Epithelial cell of proximal tubule (primary cell): Measurements from ENCODE around the gene ALG14. TPM values are rescaled to one million over a fixed set of nuclear protein-coding genes. Genes with fewer than 3 reads are reported as not detected.

Experiments used
- DNase-seq: peaks from one replicate; pipeline ENCODE4 v3.0.0-alpha.2; 2011; ENCODE audit warnings: low read depth
- H3K4me3 ChIP-seq: 2 replicates; pipeline ENCODE4 v1.5.1; 2011; ENCODE audit warnings: low read depth, mild to moderate bottlenecking, low read length
- total RNA-seq: library from RNA; depleted of rRNA; stranded (reverse); fragments of >200 nt; gene quantifications from 2 replicates; pipeline ENCODE4 v1.2.3, GENCODE V29; 2015
- TF ChIP-seq, protein P1 (sequence below): conservative IDR thresholded peaks from 2 replicates; pipeline ENCODE4 v1.5.1; 2012; ENCODE audit warnings: low read depth, mild to moderate bottlenecking, low read length

ALG14 gene
- total RNA-seq, 1 donor from 2014 or later: 1.1 TPM

DNA sequence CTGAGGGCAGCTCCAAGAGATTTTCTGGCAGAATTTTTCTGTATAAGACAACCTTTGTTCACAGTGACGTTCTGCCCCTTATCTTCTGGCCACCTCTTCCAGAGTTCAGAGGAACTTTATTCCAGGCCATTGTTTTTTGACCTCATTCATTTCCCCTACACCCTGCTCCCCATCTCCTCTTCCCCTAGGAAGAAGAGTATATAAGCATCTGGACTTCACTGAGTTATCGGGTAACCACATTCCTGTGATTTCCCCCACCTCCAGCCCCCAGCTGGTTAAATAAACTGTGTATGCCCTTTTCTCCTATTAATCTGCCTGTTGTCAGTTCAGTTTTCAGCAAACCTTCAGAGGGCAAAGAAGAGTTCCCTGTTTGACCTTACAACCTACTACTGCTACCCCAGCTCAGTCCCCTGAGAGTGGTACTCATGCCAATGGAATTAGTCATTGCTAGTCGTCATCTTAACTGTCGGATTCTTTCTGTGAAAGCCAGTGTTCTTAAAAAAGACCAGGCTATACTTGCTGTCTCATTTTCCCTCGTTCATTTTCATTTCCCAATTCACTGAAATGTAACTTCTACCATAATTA is 14.3 kb upstream of the ALG14 start:
- no peak overlapping the region for H3K4me3 ChIP-seq
- DNase-seq: peak; percentile 54
- TF ChIP-seq, protein P1, sequence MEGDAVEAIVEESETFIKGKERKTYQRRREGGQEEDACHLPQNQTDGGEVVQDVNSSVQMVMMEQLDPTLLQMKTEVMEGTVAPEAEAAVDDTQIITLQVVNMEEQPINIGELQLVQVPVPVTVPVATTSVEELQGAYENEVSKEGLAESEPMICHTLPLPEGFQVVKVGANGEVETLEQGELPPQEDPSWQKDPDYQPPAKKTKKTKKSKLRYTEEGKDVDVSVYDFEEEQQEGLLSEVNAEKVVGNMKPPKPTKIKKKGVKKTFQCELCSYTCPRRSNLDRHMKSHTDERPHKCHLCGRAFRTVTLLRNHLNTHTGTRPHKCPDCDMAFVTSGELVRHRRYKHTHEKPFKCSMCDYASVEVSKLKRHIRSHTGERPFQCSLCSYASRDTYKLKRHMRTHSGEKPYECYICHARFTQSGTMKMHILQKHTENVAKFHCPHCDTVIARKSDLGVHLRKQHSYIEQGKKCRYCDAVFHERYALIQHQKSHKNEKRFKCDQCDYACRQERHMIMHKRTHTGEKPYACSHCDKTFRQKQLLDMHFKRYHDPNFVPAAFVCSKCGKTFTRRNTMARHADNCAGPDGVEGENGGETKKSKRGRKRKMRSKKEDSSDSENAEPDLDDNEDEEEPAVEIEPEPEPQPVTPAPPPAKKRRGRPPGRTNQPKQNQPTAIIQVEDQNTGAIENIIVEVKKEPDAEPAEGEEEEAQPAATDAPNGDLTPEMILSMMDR: no peak

DNA sequence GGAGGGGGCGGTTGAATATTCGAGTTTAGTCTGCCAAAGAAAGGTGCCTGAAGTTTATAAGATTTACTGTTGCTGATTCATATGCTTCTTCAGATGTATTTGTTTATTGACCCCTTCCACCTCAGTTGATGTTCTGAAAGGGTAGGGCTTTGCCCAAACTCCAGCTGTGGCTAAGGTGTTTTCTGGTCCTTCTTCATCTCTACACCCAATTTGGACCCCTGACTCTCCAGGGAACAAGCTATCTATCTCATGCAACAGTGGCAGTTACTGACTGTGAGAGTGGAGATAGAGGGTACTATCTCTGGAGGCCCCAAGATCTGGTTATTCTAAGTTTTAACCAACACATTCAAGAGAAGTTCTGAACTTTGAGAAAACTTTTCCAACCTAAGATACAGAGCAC is 12.6 kb upstream of the ALG14 start:
- H3K4me3 ChIP-seq: no peak overlapping the region
- DNase-seq: no peak
- TF ChIP-seq, protein P1: no peak

DNA sequence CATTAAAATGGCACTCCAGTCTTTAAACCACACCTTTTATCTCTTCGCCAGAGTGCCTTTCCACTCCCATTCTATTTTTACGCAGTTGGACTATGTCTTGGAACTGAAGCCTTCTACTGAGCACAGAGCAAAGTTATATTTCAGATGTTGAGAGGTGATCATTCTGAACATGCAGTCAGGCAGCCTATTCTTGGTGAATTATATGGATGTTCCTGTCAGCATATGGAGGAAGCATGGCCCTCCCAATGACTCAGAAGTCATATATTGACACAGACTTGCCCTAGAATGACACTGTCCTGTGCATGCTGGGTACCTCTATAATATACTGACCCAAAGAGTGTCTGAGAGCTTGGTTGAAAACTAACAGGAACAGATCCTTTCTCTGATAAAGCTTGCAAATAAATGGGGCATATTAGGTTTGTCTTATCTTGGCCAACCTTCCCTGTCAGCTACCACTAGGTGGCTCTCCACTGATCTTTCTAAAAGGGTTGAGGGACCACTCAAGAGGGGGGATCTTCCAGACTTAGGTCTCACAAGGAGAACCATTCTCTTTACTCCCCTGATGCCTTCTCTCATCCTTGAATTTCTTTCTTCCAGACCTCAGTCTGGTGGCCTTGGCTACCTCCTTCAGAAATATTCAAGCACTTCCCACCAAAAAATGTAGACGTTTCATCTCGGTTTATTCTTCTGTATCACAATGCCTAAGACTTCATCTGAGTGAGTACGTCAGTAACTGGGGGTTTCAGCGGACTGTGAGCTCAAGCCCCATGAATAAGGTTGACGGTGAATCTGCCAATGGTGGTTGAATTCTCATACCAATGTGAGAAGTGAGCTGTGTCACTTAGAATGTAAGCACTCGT is 11.8 kb upstream of the ALG14 start:
- H3K4me3 ChIP-seq: no peak overlapping the region
- TF ChIP-seq, protein P1: peak; percentile 89
- DNase-seq: no peak

DNA sequence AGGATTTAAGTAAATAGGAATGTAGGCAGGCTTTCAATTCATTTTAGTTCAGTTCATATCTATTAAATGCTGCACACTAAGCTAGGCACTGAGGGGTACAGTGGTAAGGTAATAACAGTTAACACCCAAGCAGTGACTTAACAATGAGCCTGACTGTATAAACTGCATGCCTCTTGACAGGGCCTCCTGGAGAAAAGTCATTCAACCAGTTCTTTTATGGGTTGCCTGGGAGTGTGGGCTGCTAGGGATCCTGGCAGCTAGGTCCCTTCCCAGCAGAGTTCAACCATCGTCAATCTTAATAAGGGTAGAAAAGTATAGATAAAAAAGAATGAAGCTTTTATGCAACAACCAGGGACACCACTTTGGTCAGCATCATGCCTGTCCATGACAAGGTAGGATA is 8.1 kb upstream of the ALG14 start:
- H3K4me3 ChIP-seq: no peak overlapping the region
- no peak for DNase-seq
- TF ChIP-seq, protein P1: no peak

DNA sequence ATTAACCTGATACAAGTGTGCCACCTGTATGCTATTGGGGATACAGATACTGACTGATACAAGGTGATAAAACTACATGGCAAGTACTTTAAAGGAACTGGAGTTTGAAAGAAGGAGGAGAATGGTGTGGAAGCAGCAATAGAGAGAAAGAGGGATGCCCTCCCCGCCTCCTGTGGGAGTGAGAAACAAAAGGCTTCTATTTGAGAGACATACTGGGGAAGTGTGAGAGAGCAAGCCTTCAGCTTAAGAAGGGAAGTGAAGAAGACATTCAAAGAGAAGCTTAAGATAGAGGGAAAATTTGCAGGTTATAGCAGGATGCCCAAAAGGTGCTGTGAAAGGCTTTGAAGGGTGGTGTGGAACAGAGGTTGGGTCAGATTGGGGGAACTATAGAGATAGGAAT is 7.7 kb upstream of the ALG14 start:
- DNase-seq: no peak
- H3K4me3 ChIP-seq: no peak overlapping the region
- TF ChIP-seq, protein P1: no peak

DNA sequence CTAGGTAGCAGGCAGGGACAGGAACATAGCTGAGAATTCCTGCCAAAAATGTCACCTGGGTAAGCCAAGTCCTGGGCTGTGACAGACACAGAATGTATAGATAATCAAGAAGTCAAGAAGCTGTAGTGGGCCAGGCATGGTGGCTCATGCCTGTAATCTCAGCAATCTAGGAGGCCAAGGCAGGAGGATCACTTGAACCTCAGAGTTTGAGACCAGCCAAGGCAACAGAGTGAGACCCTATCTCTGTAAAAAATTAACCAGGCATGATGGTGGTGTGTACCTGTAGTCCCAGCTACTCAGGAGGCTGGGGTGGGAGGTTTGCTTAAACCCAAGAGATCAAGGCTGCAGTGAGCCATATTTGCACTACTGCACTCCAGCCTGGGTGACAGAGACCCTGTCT is 3.3 kb upstream of the ALG14 start:
- DNase-seq: no peak
- H3K4me3 ChIP-seq: no peak overlapping the region
- TF ChIP-seq, protein P1: no peak
